ENCODE measurements around the gene ARHGEF17. TPM values are rescaled to one million over a fixed set of nuclear protein-coding genes. Genes with fewer than 3 reads are reported as not detected.

ARHGEF17 gene
- total RNA-seq, 4 donors from 2014 or later, result 3.2 to 33.8 (median 17.4) TPM

DNA sequence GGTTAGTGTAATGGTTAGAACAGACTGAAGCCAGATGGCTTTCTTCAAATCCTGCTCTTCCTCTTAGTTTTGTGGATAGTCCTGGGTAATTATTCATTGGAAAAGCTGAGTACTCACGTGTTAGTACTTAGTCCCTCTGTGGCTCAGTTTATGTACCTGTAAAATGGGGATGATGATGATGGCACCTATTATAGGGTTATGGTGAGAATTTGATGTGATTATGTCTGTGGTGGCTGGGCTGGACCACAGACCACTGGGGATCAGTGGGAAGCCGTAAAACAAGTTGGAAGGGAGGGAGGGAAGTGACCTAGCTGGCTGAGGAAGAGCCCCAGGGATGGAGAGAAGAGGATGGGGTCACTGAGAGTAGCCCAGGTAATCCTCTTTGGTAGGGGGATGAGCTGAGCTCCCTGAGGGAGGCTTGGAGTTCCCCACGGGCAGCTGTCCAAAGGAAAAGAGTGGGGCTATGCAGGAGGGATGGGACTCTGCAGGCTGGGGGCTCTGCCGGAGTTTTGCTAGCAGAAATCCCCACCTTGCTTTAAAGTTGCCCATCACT, 19.8 kb downstream of the ARHGEF17 start:
- no peaks in the 10 kb centered on the region for H3K9me3 ChIP-seq
- peak overlapping the region in 2 of 4 donors; percentile 35 to 94 for H3K27ac ChIP-seq
- H3K4me1 ChIP-seq, result peaks cover 0 to 63% (median 3%) of the 10 kb centered on the region in 4 donors
- H3K4me3 ChIP-seq, result no peak overlapping the region
- H3K36me3 ChIP-seq, result no peaks in the 10 kb centered on the region
- TF ChIP-seq, protein P1, sequence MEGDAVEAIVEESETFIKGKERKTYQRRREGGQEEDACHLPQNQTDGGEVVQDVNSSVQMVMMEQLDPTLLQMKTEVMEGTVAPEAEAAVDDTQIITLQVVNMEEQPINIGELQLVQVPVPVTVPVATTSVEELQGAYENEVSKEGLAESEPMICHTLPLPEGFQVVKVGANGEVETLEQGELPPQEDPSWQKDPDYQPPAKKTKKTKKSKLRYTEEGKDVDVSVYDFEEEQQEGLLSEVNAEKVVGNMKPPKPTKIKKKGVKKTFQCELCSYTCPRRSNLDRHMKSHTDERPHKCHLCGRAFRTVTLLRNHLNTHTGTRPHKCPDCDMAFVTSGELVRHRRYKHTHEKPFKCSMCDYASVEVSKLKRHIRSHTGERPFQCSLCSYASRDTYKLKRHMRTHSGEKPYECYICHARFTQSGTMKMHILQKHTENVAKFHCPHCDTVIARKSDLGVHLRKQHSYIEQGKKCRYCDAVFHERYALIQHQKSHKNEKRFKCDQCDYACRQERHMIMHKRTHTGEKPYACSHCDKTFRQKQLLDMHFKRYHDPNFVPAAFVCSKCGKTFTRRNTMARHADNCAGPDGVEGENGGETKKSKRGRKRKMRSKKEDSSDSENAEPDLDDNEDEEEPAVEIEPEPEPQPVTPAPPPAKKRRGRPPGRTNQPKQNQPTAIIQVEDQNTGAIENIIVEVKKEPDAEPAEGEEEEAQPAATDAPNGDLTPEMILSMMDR (IDR thresholded peaks at IDR 0.05), result no peak
- TF ChIP-seq POLR2A (IDR thresholded peaks at IDR 0.05), result no peak
- no peaks in the 10 kb centered on the region for H3K27me3 ChIP-seq
- no peak for DNase-seq

DNA sequence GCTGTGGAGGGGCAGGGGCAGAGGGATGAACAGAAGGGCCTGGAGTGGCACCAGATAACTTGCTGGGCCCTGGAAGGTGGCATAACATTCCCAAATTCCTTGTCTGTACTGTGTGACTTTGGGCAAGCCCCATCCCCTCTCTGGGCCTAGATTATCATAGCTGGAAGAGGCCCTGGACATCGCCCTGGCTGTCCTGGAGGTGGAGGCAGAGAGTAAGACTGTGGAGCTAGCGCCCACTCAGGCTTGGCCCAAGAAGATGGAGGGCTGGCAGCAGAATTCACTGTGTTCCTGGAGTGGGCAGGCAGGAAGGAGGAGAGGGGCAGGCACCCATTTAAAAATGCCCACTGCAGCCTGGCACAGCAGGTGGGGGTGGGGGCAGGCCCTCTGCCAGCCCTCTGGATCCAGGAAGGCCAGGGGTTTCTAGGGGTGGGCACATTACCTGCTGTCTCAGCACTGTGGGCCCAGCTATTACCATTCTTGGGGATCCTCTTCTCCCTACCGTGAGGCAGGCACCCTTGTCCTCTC, 22.6 kb downstream of the ARHGEF17 start:
- H3K9me3 ChIP-seq, result no peaks in the 10 kb centered on the region
- H3K4me3 ChIP-seq, result no peak overlapping the region
- H3K4me1 ChIP-seq, result peaks cover 0 to 57% (median under 1%) of the 10 kb centered on the region in 4 donors
- H3K27ac ChIP-seq, result peak overlapping the region in 3 of 4 donors; percentile 25 to 64 (median 52)
- TF ChIP-seq, protein P1 (IDR thresholded peaks at IDR 0.05), result no peak
- TF ChIP-seq POLR2A (IDR thresholded peaks at IDR 0.05), result no peak
- H3K27me3 ChIP-seq, result no peaks in the 10 kb centered on the region
- DNase-seq, result no peak
- no peaks in the 10 kb centered on the region for H3K36me3 ChIP-seq

DNA sequence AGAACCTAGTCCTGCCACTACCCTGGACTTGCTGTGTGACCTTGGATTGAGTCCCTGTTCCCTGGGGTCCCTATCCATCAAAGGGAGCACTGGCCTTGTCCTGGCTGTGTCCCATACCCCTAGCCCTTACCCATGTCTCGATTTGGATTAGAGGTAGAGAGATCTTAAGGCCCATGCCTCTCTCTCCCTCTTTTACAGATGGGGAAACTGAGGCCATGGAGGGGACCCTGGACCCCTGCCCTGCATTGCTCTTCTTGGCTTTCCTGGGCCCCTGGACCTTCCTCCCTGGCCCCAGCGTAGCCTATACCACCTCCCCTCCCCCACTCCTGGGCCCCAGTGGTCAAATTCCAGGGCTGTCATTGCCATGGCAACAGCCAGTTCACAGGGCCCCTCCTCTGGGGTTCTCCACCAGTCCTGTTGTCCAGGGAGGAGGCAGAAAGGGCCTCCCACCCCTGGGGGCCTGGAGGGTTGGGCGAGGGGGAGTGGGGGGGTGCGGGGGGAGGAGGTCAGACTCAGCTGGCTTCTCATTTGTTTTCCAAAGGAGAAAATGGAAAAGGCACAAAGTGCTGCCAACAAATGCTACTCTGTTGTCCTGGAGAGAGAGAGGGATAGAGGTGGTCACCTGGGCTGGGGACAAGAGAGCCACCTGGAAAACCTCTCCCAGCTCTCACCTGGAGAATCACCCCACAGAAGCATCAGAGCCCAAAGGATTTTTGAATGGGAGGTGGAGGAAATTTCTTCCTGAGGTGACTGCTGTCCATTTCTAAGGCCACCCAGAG, 23.3 kb downstream of the ARHGEF17 start:
- Histone ChIP-seq H3K4me1 (peaks cover 0 to 50% (median 0%) of the 10 kb centered on the region in 4 donors), H3K36me3 (no peaks in the 10 kb centered on the region), H3K4me3 (no peak overlapping the region), H3K27ac (peak overlapping the region in 3 of 4 donors; percentile 25 to 64 (median 52)), H3K27me3 (no peaks in the 10 kb centered on the region), H3K9me3 (no peaks in the 10 kb centered on the region)
- no peak for DNase-seq
- TF ChIP-seq, protein P1 (IDR thresholded peaks at IDR 0.05), result no peak
- no peak for TF ChIP-seq POLR2A (IDR thresholded peaks at IDR 0.05)

DNA sequence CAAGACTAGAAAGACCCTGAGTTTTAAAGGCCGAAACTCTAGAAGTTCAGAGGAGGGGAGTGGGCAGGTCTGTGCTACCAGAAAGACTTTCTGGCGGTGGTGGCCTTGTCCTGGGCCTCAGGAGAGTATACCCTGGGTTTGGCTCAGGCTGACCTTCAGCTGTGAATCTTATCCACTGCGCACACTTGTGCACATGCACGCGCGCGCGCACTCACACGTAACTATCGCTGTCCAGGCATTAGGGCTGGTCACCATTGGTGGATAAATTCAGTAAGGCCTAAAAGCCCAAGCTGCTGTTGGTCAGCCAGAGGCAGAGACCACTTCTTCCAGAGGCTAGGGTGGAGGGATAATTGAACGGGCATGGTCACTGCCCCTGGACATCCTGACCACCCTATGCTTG, 25.1 kb downstream of the ARHGEF17 start:
- Histone ChIP-seq H3K36me3 (no peaks in the 10 kb centered on the region), H3K9me3 (no peaks in the 10 kb centered on the region), H3K4me1 (peaks cover 0 to 46% (median 0%) of the 10 kb centered on the region in 4 donors), H3K27me3 (no peaks in the 10 kb centered on the region), H3K4me3 (no peak overlapping the region), H3K27ac (peak overlapping the region in 3 of 4 donors; percentile 31 to 69 (median 66))
- no peak for DNase-seq
- TF ChIP-seq, protein P1 (IDR thresholded peaks at IDR 0.05), result no peak
- TF ChIP-seq POLR2A (IDR thresholded peaks at IDR 0.05), result no peak

DNA sequence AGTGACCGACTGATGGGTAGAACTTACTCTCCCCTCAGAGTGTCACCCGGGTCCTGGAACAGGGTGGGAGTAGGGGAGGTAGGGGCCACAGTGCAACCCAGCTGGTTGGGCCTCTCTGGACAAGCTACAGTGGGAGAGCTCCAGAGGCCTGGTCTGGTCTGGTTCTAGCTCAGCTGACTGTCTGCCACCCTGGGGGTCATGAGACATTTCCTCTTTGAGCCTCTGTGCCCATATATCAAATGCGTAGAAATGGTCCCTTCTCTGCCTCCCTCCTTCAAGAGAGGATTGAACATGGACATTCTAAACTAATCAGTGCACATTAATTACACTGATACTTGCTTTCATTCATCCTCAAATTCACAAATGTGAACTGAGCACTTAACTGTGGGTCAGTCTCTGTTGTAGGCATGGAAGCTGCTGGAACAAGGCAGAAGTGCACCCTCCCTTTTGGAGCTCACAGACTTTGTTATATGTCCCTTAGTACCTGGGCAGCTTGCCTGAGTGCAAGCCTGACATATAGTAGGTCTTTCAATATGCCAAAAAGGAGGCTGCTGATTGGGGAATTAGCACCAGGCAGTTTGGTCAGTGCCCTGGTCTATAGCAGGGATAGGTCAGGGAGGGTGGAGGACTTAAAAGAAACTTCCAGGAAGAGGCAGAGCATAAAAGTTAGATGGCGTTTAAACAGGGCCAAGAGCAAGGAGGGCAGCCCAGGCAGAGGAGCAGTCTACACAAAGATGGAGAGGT, 25.7 kb downstream of the ARHGEF17 start:
- H3K27me3 ChIP-seq, result no peaks in the 10 kb centered on the region
- no peaks in the 10 kb centered on the region for H3K9me3 ChIP-seq
- peak overlapping the region in 3 of 4 donors; percentile 42 to 69 (median 66) for H3K27ac ChIP-seq
- no peak for DNase-seq
- no peaks in the 10 kb centered on the region for H3K36me3 ChIP-seq
- no peak overlapping the region for H3K4me3 ChIP-seq
- TF ChIP-seq POLR2A (IDR thresholded peaks at IDR 0.05), result no peak
- TF ChIP-seq, protein P1 (IDR thresholded peaks at IDR 0.05), result no peak
- peaks cover 0 to 50% (median 0%) of the 10 kb centered on the region in 4 donors for H3K4me1 ChIP-seq

Measured in Peyer's patch (tissue), 4 donors.